Activated naive CD4-positive, alpha-beta T cell treated with anti-CD3 and anti-CD28 coated beads, Interleukin-2, amount 10 ng/mL, durations not matched to agents 7 days and 5 days (primary cell): ENCODE measurements around the gene MYMX.
"Not testable (repeated sequence)": the region's sequence is repeated elsewhere in the genome, so short reads cannot be mapped to it uniquely, and the experiment has no call there.

Experiments
- CTCF ChIA-PET: fragments of 350-600 bp; sonication (Branson Sonifier 250); formaldehyde crosslinking; loops from one replicate; lab custom pipeline; 2021; ENCODE audit warnings: antibody characterized with exemption; lab: Charles Lee
- DNase-seq: peaks from one replicate; pipeline ENCODE4 v3.0.0-alpha.2; 2020
- H3K27ac Mint-ChIP-seq: one replicate; pipeline ENCODE4 v1.8.0; 2021; ENCODE audit warnings: mild to moderate bottlenecking, moderate library complexity, mixed read lengths
- H3K27me3 Mint-ChIP-seq: one replicate; pipeline ENCODE4 v1.8.0; 2021; ENCODE audit warnings: mild to moderate bottlenecking, mixed read lengths
- H3K36me3 Mint-ChIP-seq: one replicate; pipeline ENCODE4 v1.8.0; 2021; ENCODE audit warnings: mixed read lengths
- H3K4me1 Mint-ChIP-seq: one replicate; pipeline ENCODE4 v1.8.0; 2021; ENCODE audit warnings: mixed read lengths
- H3K4me3 Mint-ChIP-seq: one replicate; pipeline ENCODE4 v1.8.0; 2021; ENCODE audit warnings: mild to moderate bottlenecking, moderate library complexity, mixed read lengths
- H3K9me3 Mint-ChIP-seq: one replicate; pipeline ENCODE4 v1.8.0; 2021; ENCODE audit warnings: mixed read lengths

The MYMX gene

DNA sequence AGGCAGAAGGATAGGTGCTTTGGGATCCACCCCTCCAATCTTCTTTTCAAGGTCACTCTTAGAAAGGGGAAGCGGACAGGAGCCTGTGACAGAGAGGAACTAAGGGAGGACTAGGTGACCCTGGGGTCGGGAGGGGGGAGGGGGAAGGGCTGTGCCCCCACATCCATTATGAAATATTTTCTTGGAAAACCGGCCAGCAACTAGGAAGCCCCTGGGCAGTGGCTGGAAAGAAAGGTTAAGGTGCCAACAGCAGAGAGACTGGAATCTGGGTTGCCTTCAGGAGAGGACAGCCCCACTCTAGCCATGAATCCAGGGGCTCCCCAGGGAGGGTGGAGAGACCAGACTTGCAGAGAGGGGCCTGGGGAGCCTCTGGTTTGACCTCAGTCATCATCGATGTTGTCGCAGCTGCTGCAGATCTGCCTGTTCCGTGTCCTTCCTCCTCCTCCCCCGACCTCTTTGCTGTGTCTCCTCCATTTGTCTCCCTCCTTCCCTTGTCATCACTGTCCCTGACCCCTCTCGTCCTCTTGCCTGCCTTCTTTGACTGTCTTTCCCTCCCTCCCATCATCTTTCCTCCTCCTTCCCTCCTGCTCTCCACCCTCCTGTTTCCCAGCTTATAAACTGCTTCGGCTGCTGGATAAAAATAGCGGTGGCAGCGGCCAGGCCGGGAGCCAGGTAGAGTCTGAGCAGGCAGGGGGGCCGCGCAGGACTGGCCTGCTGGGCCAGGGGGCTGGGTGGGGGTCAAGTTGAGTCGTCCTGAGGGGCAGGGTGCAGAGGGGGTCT lies 9.8 kb downstream of the MYMX start:
- peaks cover 24% of the 10 kb centered on the region for H3K4me1 Mint-ChIP-seq
- CTCF ChIA-PET: interaction anchor here (1.7 to 2.5 kb wide), 2 partner anchors 11 to 54 kb away, joined by 7 to 11 read pairs; no protein-coding TSS in a partner anchor
- peaks cover 2% of the 10 kb centered on the region for H3K36me3 Mint-ChIP-seq
- peaks cover 14% of the 10 kb centered on the region for H3K27me3 Mint-ChIP-seq
- no peak for DNase-seq
- no peak overlapping the region for H3K27ac Mint-ChIP-seq
- H3K9me3 Mint-ChIP-seq: no peaks in the 10 kb centered on the region
- no peak overlapping the region for H3K4me3 Mint-ChIP-seq

DNA sequence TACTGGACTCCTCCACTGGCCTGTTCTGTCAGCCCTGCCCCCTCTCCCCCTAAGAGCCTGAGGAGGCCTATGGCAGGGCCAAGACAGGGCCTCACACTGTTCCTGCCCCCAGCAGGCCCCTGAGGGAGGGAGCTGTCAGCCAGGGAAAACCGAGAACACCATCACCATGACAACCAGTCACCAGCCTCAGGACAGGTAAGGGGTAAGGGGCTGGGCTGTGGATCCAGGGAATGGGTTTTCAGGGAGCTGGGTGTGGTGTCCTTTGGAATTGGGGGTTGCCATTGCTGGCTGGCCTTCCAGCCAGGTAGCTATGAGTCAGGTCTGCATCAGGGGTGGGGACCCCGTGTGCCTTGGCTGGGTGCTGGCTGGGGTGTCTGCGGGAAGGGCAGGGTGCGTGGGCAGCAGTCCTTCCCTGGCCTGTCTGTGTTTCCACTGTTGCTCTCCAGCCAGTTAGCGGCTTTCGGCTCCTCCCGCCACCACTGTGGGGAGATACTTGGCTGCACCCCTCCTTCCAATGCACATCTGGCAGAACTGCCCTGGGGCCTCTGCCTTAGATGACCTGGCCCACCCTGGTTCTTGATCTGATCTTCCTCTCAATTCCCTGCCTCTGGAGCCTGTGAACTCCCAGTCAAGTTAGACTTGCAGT lies 10.5 kb downstream of the MYMX start:
- Mint-ChIP-seq H3K36me3 (peaks cover 4% of the 10 kb centered on the region), H3K9me3 (no peaks in the 10 kb centered on the region), H3K27me3 (peaks cover 7% of the 10 kb centered on the region), H3K27ac (no peak overlapping the region), H3K4me3 (no peak overlapping the region), H3K4me1 (peaks cover 20% of the 10 kb centered on the region)
- CTCF ChIA-PET: interaction anchor here (0.7 to 1.7 kb wide), 2 partner anchors 10 to 30 kb away, joined by 3 to 7 read pairs; no protein-coding TSS in a partner anchor
- DNase-seq: no peak

DNA sequence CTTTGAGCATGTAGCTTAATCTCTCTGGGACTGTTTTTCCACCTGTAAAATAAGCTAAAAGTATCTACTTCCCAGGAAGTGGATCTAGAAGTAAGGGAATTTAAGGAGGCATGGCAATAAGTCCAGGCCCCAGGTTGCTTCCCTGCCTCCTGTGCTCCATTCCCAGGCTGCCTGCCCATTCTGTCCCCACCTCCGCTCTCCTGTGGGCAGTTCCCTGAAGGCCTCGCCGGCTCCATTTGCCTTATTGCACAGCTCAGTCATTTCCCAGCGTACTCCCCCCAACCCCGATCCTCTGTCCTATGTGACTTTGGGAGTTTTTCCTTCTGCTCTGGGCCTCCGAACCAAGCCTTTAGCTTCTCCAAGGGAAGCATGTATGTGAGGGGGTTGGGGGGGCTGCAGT lies 11.3 kb downstream of the MYMX start:
- no peak for DNase-seq
- Mint-ChIP-seq H3K4me1 (peaks cover 18% of the 10 kb centered on the region), H3K4me3 (no peak overlapping the region), H3K36me3 (peaks cover 5% of the 10 kb centered on the region), H3K9me3 (no peaks in the 10 kb centered on the region), H3K27ac (no peak overlapping the region), H3K27me3 (peaks cover 1% of the 10 kb centered on the region)
- CTCF ChIA-PET: interaction anchor here (0.7 kb wide), 1 partner anchor 29 kb away, joined by 3 read pairs; no protein-coding TSS in a partner anchor

DNA sequence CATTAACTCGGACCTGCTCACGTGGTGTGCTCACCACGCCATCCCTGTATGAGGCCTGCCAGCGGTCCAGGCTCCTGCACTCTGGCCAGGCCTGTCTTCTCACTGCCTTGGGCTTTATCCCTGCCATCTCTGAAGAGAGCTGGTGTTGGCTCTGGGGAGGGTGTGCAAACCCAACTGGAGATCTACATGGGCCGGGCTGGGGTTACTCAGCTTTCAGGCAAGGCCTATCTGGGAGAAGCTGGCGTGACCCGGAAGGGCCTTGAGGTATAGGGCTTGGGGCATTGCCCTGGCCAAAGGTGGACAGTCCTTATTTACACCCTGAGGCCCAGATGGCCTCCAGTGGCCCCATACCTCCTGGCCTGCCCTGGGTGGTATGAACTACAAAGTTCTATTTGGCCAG lies 11.7 kb downstream of the MYMX start:
- CTCF ChIA-PET: no interaction called here
- no peak for DNase-seq
- Mint-ChIP-seq H3K4me3 (no peak overlapping the region), H3K4me1 (peaks cover 17% of the 10 kb centered on the region), H3K9me3 (no peaks in the 10 kb centered on the region), H3K27ac (no peak overlapping the region), H3K36me3 (peaks cover 5% of the 10 kb centered on the region), H3K27me3 (no peaks in the 10 kb centered on the region)

DNA sequence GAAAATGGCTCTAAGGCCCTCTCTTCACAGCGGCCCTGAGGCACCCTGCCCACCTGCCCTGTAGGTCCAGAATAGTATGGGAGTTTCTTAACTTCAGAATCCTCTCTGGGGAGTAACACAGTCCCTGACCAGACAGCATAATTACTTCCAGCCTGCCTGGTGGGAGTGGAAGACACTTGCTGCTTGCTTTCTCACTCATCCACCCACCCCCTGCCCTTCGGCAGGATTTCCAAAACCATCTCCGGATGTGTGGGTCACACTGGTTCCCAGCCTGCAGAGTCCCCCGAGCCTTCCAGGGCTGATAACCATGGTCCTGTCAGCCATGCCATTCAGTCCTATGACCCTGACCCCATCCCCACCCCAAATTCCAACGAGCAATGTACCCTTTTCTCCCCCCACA lies 12.1 kb downstream of the MYMX start:
- Mint-ChIP-seq H3K4me3 (no peak overlapping the region), H3K27ac (no peak overlapping the region), H3K9me3 (no peaks in the 10 kb centered on the region), H3K36me3 (peaks cover 5% of the 10 kb centered on the region), H3K27me3 (no peaks in the 10 kb centered on the region), H3K4me1 (peaks cover 21% of the 10 kb centered on the region)
- DNase-seq: no peak
- CTCF ChIA-PET: no interaction called here

DNA sequence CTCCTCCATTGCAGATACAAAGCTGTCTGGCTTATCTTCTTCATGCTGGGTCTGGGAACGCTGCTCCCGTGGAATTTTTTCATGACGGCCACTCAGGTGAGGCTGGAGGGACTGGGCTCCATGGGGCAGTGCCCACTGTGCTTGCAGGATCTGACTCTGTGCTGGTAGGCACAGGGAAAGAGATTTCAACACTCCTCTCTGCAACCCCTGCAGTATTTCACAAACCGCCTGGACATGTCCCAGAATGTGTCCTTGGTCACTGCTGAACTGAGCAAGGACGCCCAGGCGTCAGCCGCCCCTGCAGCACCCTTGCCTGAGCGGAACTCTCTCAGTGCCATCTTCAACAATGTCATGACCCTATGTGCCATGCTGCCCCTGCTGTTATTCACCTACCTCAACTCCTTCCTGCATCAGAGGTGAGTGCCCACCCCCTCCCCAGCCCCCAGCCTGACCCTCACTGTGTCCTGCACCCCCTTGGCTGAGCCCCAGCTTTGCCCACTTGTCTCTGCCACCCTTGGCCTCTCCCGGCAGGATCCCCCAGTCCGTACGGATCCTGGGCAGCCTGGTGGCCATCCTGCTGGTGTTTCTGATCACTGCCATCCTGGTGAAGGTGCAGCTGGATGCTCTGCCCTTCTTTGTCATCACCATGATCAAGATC lies 12.8 kb downstream of the MYMX start:
- CTCF ChIA-PET: interaction anchor here (1.1 kb wide), 1 partner anchor 57 kb away, joined by 3 read pairs; no protein-coding TSS in a partner anchor
- no peak overlapping the region for H3K4me3 Mint-ChIP-seq
- no peaks in the 10 kb centered on the region for H3K9me3 Mint-ChIP-seq
- no peak for DNase-seq
- peaks cover 14% of the 10 kb centered on the region for H3K4me1 Mint-ChIP-seq
- H3K27ac Mint-ChIP-seq: no peak overlapping the region
- peaks cover 5% of the 10 kb centered on the region for H3K36me3 Mint-ChIP-seq
- no peaks in the 10 kb centered on the region for H3K27me3 Mint-ChIP-seq

DNA sequence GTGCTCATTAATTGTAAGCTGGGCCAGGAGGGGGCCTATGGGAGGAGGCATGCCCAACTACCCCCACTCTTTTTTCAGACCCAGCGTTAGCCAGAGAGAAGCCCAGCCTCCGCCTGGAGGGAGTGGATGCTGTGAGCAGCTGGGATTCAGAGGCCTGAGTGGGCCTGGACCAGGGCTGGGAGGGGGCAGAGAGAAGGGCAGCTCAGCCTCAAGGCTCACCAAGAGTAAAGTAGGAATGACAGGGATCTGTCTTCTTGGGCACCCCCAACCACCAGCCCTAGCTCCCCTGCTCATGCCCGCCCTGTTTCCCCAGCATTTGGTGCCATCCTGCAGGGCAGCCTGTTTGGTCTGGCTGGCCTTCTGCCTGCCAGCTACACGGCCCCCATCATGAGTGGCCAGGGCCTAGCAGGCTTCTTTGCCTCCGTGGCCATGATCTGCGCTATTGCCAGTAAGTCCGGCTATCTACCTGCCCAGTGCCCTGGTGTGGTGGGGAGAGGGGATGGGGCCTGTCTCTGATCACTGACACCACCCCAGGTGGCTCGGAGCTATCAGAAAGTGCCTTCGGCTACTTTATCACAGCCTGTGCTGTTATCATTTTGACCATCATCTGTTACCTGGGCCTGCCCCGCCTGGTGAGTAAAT lies 13.4 kb downstream of the MYMX start:
- Mint-ChIP-seq H3K27me3 (no peaks in the 10 kb centered on the region), H3K4me3 (no peak overlapping the region), H3K9me3 (no peaks in the 10 kb centered on the region), H3K36me3 (peaks cover 5% of the 10 kb centered on the region), H3K4me1 (peaks cover 8% of the 10 kb centered on the region), H3K27ac (no peak overlapping the region)
- DNase-seq: no peak
- CTCF ChIA-PET: interaction anchor here (1.1 kb wide), 1 partner anchor 57 kb away, joined by 3 read pairs; no protein-coding TSS in a partner anchor

DNA sequence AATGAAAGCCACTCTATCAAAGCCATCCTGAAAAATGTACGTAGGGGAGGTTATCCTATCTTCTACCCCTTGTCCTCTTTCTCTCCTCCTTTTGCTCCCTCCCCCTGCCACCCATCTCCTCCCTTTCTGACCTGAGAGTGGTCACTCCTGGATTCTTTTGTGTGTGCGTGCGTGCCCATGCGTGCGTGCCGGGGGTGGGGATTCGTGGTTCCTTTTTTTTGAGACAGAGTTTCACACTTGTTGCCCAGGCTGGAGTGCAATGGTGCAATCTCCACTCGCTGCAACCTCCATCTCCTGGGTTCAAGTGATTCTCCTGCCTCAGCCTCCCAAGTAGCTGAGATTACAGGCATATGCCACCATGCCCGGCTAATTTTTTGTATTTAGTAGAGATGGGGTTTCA lies 14.7 kb downstream of the MYMX start:
- not testable (repeated sequence) for H3K9me3 Mint-ChIP-seq, H3K27me3 Mint-ChIP-seq, H3K4me1 Mint-ChIP-seq, H3K36me3 Mint-ChIP-seq, H3K4me3 Mint-ChIP-seq, DNase-seq, H3K27ac Mint-ChIP-seq
- CTCF ChIA-PET: interaction anchor here (0.8 to 1.1 kb wide), 2 partner anchors 10 to 81 kb away, joined by 3 read pairs; partner anchors contain the start of gene AARS2

DNA sequence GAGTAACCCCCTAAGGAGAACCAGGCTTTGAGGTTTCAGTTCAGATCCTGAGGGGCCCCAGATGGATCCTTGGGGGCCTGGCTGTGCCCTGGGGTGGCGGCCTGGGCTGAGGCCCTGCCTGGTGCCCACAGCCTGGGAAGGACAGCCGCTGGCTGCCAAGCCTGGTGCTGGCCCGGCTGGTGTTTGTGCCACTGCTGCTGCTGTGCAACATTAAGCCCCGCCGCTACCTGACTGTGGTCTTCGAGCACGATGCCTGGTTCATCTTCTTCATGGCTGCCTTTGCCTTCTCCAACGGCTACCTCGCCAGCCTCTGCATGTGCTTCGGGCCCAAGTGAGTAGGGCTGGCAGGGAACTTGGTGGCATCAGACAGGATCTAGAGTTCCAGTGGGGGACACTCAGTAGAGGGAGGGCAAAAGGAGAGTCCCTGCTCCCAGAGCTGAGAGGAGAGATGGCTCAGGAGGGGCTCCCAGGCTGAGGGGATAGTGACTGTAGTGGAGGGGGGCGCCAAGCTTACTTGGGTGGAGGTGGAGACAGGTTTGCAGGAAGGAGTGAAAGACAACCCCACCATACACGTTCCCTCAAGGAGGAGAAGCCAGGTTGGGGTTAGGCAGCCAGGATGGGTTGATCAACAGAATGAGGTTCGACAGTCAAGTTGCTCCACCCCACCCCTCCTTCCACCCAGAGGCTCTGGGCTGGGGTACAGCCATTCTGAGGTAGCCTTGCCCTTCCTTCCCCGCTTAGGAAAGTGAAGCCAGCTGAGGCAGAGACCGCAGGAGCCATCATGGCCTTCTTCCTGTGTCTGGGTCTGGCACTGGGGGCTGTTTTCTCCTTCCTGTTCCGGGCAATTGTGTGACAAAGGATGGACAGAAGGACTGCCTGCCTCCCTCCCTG lies 16.2 kb downstream of the MYMX start:
- CTCF ChIA-PET: no interaction called here
- Mint-ChIP-seq H3K4me3 (no peak overlapping the region), H3K27ac (peak overlapping the region; percentile 64), H3K4me1 (peaks cover 18% of the 10 kb centered on the region), H3K9me3 (no peaks in the 10 kb centered on the region), H3K27me3 (no peaks in the 10 kb centered on the region), H3K36me3 (peaks cover 8% of the 10 kb centered on the region)
- no peak for DNase-seq

DNA sequence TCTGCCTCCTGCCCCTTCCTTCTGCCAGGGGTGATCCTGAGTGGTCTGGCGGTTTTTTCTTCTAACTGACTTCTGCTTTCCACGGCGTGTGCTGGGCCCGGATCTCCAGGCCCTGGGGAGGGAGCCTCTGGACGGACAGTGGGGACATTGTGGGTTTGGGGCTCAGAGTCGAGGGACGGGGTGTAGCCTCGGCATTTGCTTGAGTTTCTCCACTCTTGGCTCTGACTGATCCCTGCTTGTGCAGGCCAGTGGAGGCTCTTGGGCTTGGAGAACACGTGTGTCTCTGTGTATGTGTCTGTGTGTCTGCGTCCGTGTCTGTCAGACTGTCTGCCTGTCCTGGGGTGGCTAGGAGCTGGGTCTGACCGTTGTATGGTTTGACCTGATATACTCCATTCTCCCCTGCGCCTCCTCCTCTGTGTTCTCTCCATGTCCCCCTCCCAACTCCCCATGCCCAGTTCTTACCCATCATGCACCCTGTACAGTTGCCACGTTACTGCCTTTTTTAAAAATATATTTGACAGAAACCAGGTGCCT lies 16.9 kb downstream of the MYMX start:
- CTCF ChIA-PET: interaction anchor here (0.8 to 3.1 kb wide), 2 partner anchors 9 to 61 kb away, joined by 3 to 16 read pairs; no protein-coding TSS in a partner anchor
- Mint-ChIP-seq H3K27ac (peak overlapping the region; percentile 64), H3K4me1 (peaks cover 24% of the 10 kb centered on the region), H3K36me3 (peaks cover 8% of the 10 kb centered on the region), H3K27me3 (no peaks in the 10 kb centered on the region), H3K9me3 (no peaks in the 10 kb centered on the region), H3K4me3 (no peak overlapping the region)
- no peak for DNase-seq

DNA sequence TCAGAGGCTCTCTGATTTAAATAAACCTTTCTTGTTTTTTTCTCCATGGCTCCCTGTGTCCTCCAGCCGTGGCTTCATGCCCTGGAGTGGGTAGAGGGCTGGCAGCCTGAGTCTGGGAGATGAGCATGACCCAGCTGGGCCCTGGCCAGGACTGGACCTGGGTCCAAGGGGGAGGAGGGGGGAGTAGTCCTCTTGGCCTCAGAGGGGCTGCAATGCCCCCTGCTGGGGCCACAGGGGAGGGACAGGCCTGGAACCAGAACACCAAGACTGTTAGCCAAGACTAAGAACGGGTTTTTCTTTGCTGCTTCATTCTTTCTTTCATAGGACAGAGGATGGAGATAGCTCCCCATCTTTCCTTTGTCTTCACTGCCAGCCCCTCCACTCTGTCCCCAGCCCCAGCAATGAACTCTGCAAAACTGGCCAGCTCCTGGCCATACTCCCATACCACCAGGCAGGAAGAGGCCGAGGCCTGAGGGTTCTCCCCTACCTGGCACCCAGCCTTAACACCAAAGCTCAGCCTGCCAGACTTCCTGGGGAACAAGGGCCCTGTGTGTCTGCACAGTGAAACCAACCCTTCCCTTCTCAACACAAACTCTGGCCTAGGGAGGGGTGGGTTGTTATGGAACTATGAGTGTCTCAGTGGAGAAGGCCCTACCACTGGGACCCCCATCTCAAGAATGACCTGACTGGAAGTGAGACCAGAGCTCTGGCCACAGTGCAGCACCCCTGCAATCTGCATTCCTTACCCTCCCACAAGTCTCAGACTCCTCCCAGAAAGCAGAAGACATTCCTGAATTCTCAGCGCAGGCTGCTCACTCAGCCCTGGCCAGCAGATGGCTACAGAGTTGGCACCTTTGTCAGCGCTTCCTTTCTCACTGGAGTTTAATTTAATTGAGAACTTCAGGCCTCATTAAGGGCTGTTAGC lies 17.6 kb downstream of the MYMX start:
- Mint-ChIP-seq H3K27me3 (no peaks in the 10 kb centered on the region), H3K9me3 (no peaks in the 10 kb centered on the region), H3K4me3 (no peak overlapping the region), H3K36me3 (peaks cover 6% of the 10 kb centered on the region), H3K27ac (peak overlapping the region; percentile 8), H3K4me1 (peaks cover 24% of the 10 kb centered on the region)
- no peak for DNase-seq
- CTCF ChIA-PET: interaction anchor here (0.6 to 3.1 kb wide), 11 partner anchors 10 to 391 kb away, joined by 3 to 16 read pairs (median 3); partner anchors contain the start of gene HSP90AB1

DNA sequence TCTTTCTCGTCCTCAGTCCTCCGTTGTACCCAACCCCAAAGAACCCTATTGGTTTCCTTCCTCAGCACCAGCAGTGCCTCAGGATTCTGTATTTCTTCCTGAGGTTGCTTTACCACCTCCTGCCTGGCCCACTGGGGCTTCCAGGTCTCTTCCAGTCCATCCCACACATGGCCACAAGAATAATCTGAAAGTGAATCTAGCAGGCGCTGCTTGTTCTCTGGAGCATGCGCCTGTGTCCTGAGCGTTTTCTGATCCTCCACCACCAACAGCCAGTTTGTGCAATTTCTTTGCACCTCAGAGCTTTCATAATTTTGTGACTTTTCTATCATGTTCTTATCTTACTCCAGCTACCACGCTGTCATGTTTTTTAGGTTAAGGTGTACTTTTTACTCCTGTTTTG lies 18.5 kb downstream of the MYMX start:
- Mint-ChIP-seq H3K4me1 (peaks cover 24% of the 10 kb centered on the region), H3K9me3 (no peaks in the 10 kb centered on the region), H3K36me3 (peaks cover 6% of the 10 kb centered on the region), H3K4me3 (no peak overlapping the region), H3K27ac (no peak overlapping the region), H3K27me3 (no peaks in the 10 kb centered on the region)
- CTCF ChIA-PET: interaction anchor here (0.6 to 3.1 kb wide), 11 partner anchors 10 to 392 kb away, joined by 3 to 16 read pairs (median 3); partner anchors contain the start of gene HSP90AB1
- no peak for DNase-seq
